ENCODE measurements around the gene TIMM17A.

GRCh38 chr1:202016022-202016810, 60.9 kb downstream of the TIMM17A start:
- TF ChIP-seq CTCF (IDR thresholded peaks at IDR 0.05; ENCODE audit: control extremely low read depth in 1 of 3, insufficient read depth in 1 of 3, low read depth in 1 of 3, low read length in 3 of 3) (no peak), TAF1 (IDR thresholded peaks at IDR 0.05; ENCODE audit: low read depth, low read length) (no peak), KDM1A (IDR thresholded peaks at IDR 0.05; ENCODE audit: borderline replicate concordance, low read length) (no peak), TBP (IDR thresholded peaks at IDR 0.05; ENCODE audit: low read depth, low read length) (no peak), KDM5A (IDR thresholded peaks at IDR 0.05; ENCODE audit: low read length) (no peak), BRCA1 (IDR thresholded peaks at IDR 0.05; ENCODE audit: low read depth, low read length) (no peak), RFX5 (IDR thresholded peaks at IDR 0.05; ENCODE audit: borderline replicate concordance, low read depth, low read length) (no peak), POLR2A (IDR thresholded peaks at IDR 0.05; ENCODE audit: control extremely low read depth in 1 of 2, low read depth in 2 of 2, low read length in 2 of 2) (peak in 1 of 2 experiments; percentile 34; a peak in 1 of 3 replicates), SP1 (IDR thresholded peaks at IDR 0.05; ENCODE audit: low read depth, low read length) (no peak)
- TF ChIP-seq, protein P1, sequence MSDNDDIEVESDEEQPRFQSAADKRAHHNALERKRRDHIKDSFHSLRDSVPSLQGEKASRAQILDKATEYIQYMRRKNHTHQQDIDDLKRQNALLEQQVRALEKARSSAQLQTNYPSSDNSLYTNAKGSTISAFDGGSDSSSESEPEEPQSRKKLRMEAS (IDR thresholded peaks at IDR 0.05) = no peak
